ENCODE data around the gene KCNJ4.
"Not testable (repeated sequence)": the region's sequence is repeated elsewhere in the genome, so short reads cannot be mapped to it uniquely, and the experiment has no call there.

Gene KCNJ4

GRCh38 chr22:38470179-38470578, 15.2 kb upstream of the KCNJ4 start:
- not testable (repeated sequence) for DNase-seq

- DNase-seq: no peak
Measured at GRCh38 chr22:38469306-38469781, 14.3 kb upstream of the KCNJ4 start.

GRCh38 chr22:38468443-38469305, 13.7 kb upstream of the KCNJ4 start:
- no peak for DNase-seq

- peak in 1 of 14 donors; percentile 6 for DNase-seq
Measured at GRCh38 chr22:38467904-38468442, 13.0 kb upstream of the KCNJ4 start, which contains the start of gene KDELR3. TSS of gene KDELR3 (plus strand) at chr22:38468096. CDS start at chr22:38468234, 138 bp downstream.

GRCh38 chr22:38467438-38467903, 12.5 kb upstream of the KCNJ4 start:
- no peak for DNase-seq

- DNase-seq: no peak
Measured at GRCh38 chr22:38465673-38466490, 10.9 kb upstream of the KCNJ4 start.

GRCh38 chr22:38464992-38465672, 10.1 kb upstream of the KCNJ4 start:
- no peak for DNase-seq

- no peak for DNase-seq
Measured at GRCh38 chr22:38462960-38463784, 8.2 kb upstream of the KCNJ4 start.

GRCh38 chr22:38461414-38462081, 6.5 kb upstream of the KCNJ4 start:
- peak in 11 of 14 donors; percentile 5 to 68 (median 39) for DNase-seq

- no peak for DNase-seq
Measured at GRCh38 chr22:38461057-38461413, 6.0 kb upstream of the KCNJ4 start.

GRCh38 chr22:38460426-38460840, 5.4 kb upstream of the KCNJ4 start:
- DNase-seq: no peak

GRCh38 chr22:38456841-38457699, 2.1 kb upstream of the KCNJ4 start:
- DNase-seq: no peak

GRCh38 chr22:38456272-38456835, 1.4 kb upstream of the KCNJ4 start:
- no peak for DNase-seq

GRCh38 chr22:38455530-38456271, 702 bp upstream of the KCNJ4 start:
- DNase-seq: no peak

- DNase-seq: no peak
Measured at GRCh38 chr22:38454353-38455075, 485 bp downstream of the KCNJ4 start.

- DNase-seq: no peak
Measured at GRCh38 chr22:38453996-38454352, 1.0 kb downstream of the KCNJ4 start.

- no peak for DNase-seq
Measured at GRCh38 chr22:38453066-38453672, 1.8 kb downstream of the KCNJ4 start.

All from C1 segment of cervical spinal cord (tissue), 14 donors.